A549 (cell line): Measurements from ENCODE around the gene SLC26A3.

Experiments
- CTCF ChIP-seq: fragments of >200 bp; sonication (Bioruptor Twin); formaldehyde crosslinking; IDR thresholded peaks from 3 replicates; pipeline ENCODE4 v1.5.1; 2016
- ESRRA ChIP-seq: fragments of 150-350 bp; IDR thresholded peaks from 2 replicates; pipeline ENCODE4 v1.6.1; 2014; ENCODE audit warnings: mild to moderate bottlenecking, low read length, borderline replicate concordance
- GATA3 ChIP-seq: IDR thresholded peaks from 2 replicates; pipeline ENCODE4 v1.6.1; 2012; ENCODE audit warnings: borderline replicate concordance
- JUNB ChIP-seq: fragments of >200 bp; sonication (Bioruptor Twin); formaldehyde crosslinking; IDR thresholded peaks from 2 replicates; pipeline ENCODE4 v1.6.1; 2016
- KDM1A ChIP-seq: fragments of 200-600 bp; sonication (generic); IDR thresholded peaks from 2 replicates; pipeline ENCODE4 v1.6.1; 2016; ENCODE audit warnings: low read depth, mild to moderate bottlenecking
- MAFK ChIP-seq: fragments of 450-650 bp; IDR thresholded peaks from 2 replicates; pipeline ENCODE4 v1.6.1; 2014; ENCODE audit not compliant: partially characterized antibody
- MAX ChIP-seq: IDR thresholded peaks from 2 replicates; pipeline ENCODE4 v1.6.1; 2012
- POLR2A ChIP-seq: IDR thresholded peaks from 2 replicates; pipeline ENCODE4 v1.6.1; 2012; ENCODE audit warnings: mild to moderate bottlenecking, low read length
- RCOR1 ChIP-seq: fragments of 150-350 bp; IDR thresholded peaks from 2 replicates; pipeline ENCODE4 v1.6.1; 2014; ENCODE audit warnings: antibody characterized with exemption, low read length, low read depth
- SMC3 ChIP-seq: fragments of >200 bp; sonication (Bioruptor Twin); formaldehyde crosslinking; IDR thresholded peaks from 3 replicates; pipeline ENCODE4 v1.6.1; 2018; ENCODE audit warnings: inconsistent platforms
- SREBF2 ChIP-seq: fragments of 450-650 bp; IDR thresholded peaks from 2 replicates; pipeline ENCODE4 v1.6.1; 2014; ENCODE audit warnings: mild to moderate bottlenecking, moderate library complexity
- TF ChIP-seq, protein P1 (sequence below): fragments of 200-600 bp; sonication (generic); IDR thresholded peaks from 2 replicates; pipeline ENCODE4 v1.6.1; 2016; ENCODE audit warnings: antibody characterized with exemption, mild to moderate bottlenecking, moderate library complexity

- TF ChIP-seq POLR2A, result no peak
- no peak for TF ChIP-seq ESRRA
- TF ChIP-seq RCOR1, result no peak
- no peak for TF ChIP-seq GATA3
- no peak for TF ChIP-seq CTCF
- TF ChIP-seq MAFK, result no peak
- TF ChIP-seq SMC3, result no peak
- TF ChIP-seq, protein P1, sequence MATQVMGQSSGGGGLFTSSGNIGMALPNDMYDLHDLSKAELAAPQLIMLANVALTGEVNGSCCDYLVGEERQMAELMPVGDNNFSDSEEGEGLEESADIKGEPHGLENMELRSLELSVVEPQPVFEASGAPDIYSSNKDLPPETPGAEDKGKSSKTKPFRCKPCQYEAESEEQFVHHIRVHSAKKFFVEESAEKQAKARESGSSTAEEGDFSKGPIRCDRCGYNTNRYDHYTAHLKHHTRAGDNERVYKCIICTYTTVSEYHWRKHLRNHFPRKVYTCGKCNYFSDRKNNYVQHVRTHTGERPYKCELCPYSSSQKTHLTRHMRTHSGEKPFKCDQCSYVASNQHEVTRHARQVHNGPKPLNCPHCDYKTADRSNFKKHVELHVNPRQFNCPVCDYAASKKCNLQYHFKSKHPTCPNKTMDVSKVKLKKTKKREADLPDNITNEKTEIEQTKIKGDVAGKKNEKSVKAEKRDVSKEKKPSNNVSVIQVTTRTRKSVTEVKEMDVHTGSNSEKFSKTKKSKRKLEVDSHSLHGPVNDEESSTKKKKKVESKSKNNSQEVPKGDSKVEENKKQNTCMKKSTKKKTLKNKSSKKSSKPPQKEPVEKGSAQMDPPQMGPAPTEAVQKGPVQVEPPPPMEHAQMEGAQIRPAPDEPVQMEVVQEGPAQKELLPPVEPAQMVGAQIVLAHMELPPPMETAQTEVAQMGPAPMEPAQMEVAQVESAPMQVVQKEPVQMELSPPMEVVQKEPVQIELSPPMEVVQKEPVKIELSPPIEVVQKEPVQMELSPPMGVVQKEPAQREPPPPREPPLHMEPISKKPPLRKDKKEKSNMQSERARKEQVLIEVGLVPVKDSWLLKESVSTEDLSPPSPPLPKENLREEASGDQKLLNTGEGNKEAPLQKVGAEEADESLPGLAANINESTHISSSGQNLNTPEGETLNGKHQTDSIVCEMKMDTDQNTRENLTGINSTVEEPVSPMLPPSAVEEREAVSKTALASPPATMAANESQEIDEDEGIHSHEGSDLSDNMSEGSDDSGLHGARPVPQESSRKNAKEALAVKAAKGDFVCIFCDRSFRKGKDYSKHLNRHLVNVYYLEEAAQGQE, result no peak
- no peak for TF ChIP-seq SREBF2
- TF ChIP-seq KDM1A, result no peak
- TF ChIP-seq MAX, result no peak
- no peak for TF ChIP-seq JUNB
These were observed 17.1 kb downstream of the SLC26A3 start for GRCh38 chr7:107785926-107786325.
